Spinal cord (tissue), 10 donors: ENCODE results near the gene HK2. TPM values are rescaled to one million over a fixed set of nuclear protein-coding genes. Genes with fewer than 3 reads are reported as not detected.
"Not testable (repeated sequence)": the region's sequence is repeated elsewhere in the genome, so short reads cannot be mapped to it uniquely, and the experiment has no call there.

Experiments
- DNase-seq, 6 donors: peaks; one replicate each; pipeline versions ENCODE4 v3.0.0 to v3.0.0-alpha.2; 2013 to 2015; ENCODE audit warnings: low spot score in 6 of 6, low read depth in 4 of 6
- H3K27ac ChIP-seq: one replicate; pipeline ENCODE4 v1.5.1; 2013; ENCODE audit warnings: low read depth, low read length, control low read depth
- H3K27me3 ChIP-seq: one replicate; pipeline ENCODE4 v1.6.1; 2013; ENCODE audit warnings: low read length; ENCODE audit not compliant: control insufficient read depth, insufficient read depth
- H3K36me3 ChIP-seq: one replicate; pipeline ENCODE4 v1.6.1; 2013; ENCODE audit warnings: low read length; ENCODE audit not compliant: control insufficient read depth, insufficient read depth
- H3K4me1 ChIP-seq: one replicate; pipeline ENCODE4 v1.6.1; 2013; ENCODE audit warnings: low read length; ENCODE audit not compliant: control insufficient read depth, insufficient read depth
- H3K4me3 ChIP-seq: one replicate; pipeline ENCODE4 v1.5.1; 2013; ENCODE audit warnings: low read depth, low read length, control low read depth
- H3K9me3 ChIP-seq: one replicate; pipeline ENCODE4 v1.6.1; 2013; ENCODE audit warnings: low read length; ENCODE audit not compliant: control insufficient read depth, insufficient read depth
- WGBS: methylation state at CpG from one replicate; pipeline ENCODE4 v1.1.5; 2013; ENCODE audit warnings: missing lambda C conversion rate; ENCODE audit not compliant: insufficient coverage; 5-methylcytosine and 5-hydroxymethylcytosine counted together
- polyA plus RNA-seq, 2 donors: library from polyadenylated mRNA; unstranded; fragments of 120-200 nt; gene quantifications; one replicate each; pipeline ENCODE4 v1.2.1, GENCODE V29; 2013; ENCODE audit not compliant: insufficient read length in 2 of 2
- total RNA-seq, 2 donors: library from RNA; depleted of rRNA in 1 of 2; stranded (reverse); fragments of 120-200 nt in 1 of 2; fragments of >200 nt in 1 of 2; gene quantifications; one replicate each; pipeline versions ENCODE4 v1.2.3 to v1.2.4, GENCODE V29; 2013 to 2014
- donor health status: healthy.

HK2 gene
- total and polyA plus RNA-seq, 4 donors = 7.8 to 10.8 (median 10.3) TPM

DNA sequence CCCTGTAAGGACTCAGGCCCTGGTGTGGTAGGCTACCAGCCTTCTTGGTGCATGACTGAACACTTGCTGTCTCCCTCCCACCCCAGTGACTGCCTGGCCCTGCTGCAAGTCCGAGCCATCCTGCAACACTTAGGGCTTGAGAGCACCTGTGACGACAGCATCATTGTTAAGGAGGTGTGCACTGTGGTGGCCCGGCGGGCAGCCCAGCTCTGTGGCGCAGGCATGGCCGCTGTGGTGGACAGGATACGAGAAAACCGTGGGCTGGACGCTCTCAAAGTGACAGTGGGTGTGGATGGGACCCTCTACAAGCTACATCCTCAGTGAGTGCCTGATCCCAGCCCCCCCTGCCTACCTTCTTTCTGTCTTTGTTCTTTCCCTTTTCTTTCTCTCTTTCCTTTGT is 55.2 kb downstream of the HK2 start:
- no peak for DNase-seq
- Histone ChIP-seq H3K27me3 (no peaks in the 10 kb centered on the region), H3K27ac (no peak overlapping the region), H3K9me3 (no peaks in the 10 kb centered on the region), H3K36me3 (peaks cover 13% of the 10 kb centered on the region), H3K4me3 (no peak overlapping the region), H3K4me1 (no peaks in the 10 kb centered on the region)
- WGBS = 94% methylated on average over 9 of the region's 9 CpGs

GRCh38 chr2:74890711-74891110 is 56.8 kb downstream of the HK2 start:
- DNase-seq = no peak
- WGBS = 93% methylated on average over 8 of the region's 8 CpGs
- Histone ChIP-seq H3K36me3 (peaks cover 9% of the 10 kb centered on the region), H3K4me3 (no peak overlapping the region), H3K9me3 (no peaks in the 10 kb centered on the region), H3K4me1 (no peaks in the 10 kb centered on the region), H3K27me3 (no peaks in the 10 kb centered on the region), H3K27ac (no peak overlapping the region)

GRCh38 chr2:74891136-74891764 is 57.3 kb downstream of the HK2 start:
- H3K27ac ChIP-seq = no peak overlapping the region
- no peak overlapping the region for H3K4me3 ChIP-seq
- 76% methylated on average over 5 of the region's 7 CpGs for WGBS
- no peaks in the 10 kb centered on the region for H3K9me3 ChIP-seq
- H3K4me1 ChIP-seq = no peaks in the 10 kb centered on the region
- no peak for DNase-seq
- H3K36me3 ChIP-seq = peaks cover 9% of the 10 kb centered on the region
- H3K27me3 ChIP-seq = no peaks in the 10 kb centered on the region

- H3K27me3 ChIP-seq, H3K4me1 ChIP-seq, H3K36me3 ChIP-seq, DNase-seq, H3K4me3 ChIP-seq, H3K27ac ChIP-seq, H3K9me3 ChIP-seq: not testable (repeated sequence)
- no CpG with 5 or more reads among the region's 4 CpGs for WGBS
Observed at GRCh38 chr2:74891816-74892215, 57.9 kb downstream of the HK2 start.

- Histone ChIP-seq H3K4me3 (no peak overlapping the region), H3K27me3 (no peaks in the 10 kb centered on the region), H3K27ac (no peak overlapping the region), H3K36me3 (peaks cover 9% of the 10 kb centered on the region), H3K4me1 (no peaks in the 10 kb centered on the region), H3K9me3 (no peaks in the 10 kb centered on the region)
- DNase-seq = no peak
- 73% methylated on average over 4 of the region's 5 CpGs for WGBS
Observed at GRCh38 chr2:74892609-74893008, 58.7 kb downstream of the HK2 start.

DNA sequence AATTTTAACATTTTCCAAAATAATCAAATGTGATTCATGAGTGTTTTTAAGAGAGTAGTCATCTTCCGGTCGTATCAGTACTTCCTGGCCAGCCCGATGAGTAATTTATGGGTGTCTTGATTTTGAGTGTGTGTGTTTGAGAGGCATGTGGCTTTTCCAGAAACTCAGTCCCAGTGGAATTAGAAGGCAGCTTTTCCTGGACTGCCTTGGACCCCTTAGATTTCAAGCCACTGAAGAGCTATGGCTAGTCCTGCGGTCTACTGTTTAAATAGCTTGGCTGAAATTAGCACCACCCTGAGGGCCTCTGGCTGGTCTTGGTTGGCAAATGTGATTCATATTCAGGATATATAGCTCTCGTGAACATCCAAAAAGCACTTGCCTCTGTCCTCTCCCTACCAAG is 59.4 kb downstream of the HK2 start:
- 100% methylated on average over 4 of the region's 5 CpGs for WGBS
- peaks cover 9% of the 10 kb centered on the region for H3K36me3 ChIP-seq
- no peaks in the 10 kb centered on the region for H3K4me1 ChIP-seq
- H3K9me3 ChIP-seq = no peaks in the 10 kb centered on the region
- no peak for DNase-seq
- no peaks in the 10 kb centered on the region for H3K27me3 ChIP-seq
- H3K4me3 ChIP-seq = no peak overlapping the region
- no peak overlapping the region for H3K27ac ChIP-seq

GRCh38 chr2:74894272-74894981 is 60.5 kb downstream of the HK2 start:
- no peak for DNase-seq
- H3K4me3 ChIP-seq = no peak overlapping the region
- no peaks in the 10 kb centered on the region for H3K27me3 ChIP-seq
- H3K36me3 ChIP-seq = peaks cover 4% of the 10 kb centered on the region
- H3K9me3 ChIP-seq = no peaks in the 10 kb centered on the region
- H3K27ac ChIP-seq = no peak overlapping the region
- WGBS = 90% methylated on average over 2 of the region's 6 CpGs
- H3K4me1 ChIP-seq = no peaks in the 10 kb centered on the region

DNA sequence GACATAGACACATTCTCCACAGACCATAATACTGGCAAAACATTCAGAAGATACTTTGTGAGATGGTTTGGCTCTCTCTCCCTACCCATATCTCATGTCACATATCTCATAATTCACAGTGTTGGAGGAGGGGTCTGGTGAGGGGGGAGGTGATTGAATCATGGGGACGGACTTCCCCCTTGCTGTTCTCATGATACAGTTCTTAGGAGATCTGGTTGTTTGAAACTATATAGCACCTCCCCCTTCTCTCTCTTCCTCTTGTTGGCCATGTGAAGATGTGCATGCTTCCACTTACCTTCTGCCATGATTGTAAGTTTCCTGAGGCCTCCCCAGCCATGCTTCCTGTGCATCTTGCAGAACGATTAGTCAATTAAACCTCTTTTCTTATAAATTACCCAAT is 61.1 kb downstream of the HK2 start:
- Histone ChIP-seq H3K9me3 (no peaks in the 10 kb centered on the region), H3K27me3 (no peaks in the 10 kb centered on the region), H3K27ac (no peak overlapping the region), H3K36me3 (peaks cover 3% of the 10 kb centered on the region), H3K4me3 (no peak overlapping the region), H3K4me1 (no peaks in the 10 kb centered on the region)
- WGBS = no CpG with 5 or more reads among the region's 2 CpGs
- no peak for DNase-seq

DNA sequence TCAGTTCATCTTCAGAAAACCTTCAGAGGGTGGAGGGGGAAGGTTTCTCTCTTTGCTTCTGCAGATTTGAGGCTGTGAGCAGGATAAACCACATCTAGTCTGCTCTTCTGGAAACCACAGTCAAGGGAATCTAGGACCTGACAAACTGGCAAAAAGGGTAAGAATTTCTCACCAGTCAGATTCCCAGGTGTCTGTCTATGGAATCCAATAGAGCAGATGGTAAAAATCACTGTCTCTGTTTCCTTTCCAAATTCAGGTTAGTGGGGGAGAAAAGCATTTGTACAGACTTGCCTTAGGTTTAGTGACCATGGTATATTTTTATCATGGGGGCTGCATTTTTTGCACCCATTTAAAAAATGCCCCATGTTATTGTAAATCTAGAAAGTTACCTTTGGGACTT is 62.3 kb downstream of the HK2 start:
- H3K9me3 ChIP-seq = no peaks in the 10 kb centered on the region
- H3K4me1 ChIP-seq = no peaks in the 10 kb centered on the region
- DNase-seq = peak in 1 of 6 donors; percentile 3
- H3K36me3 ChIP-seq = no peaks in the 10 kb centered on the region
- no peak overlapping the region for H3K27ac ChIP-seq
- H3K4me3 ChIP-seq = no peak overlapping the region
- H3K27me3 ChIP-seq = no peaks in the 10 kb centered on the region

DNA sequence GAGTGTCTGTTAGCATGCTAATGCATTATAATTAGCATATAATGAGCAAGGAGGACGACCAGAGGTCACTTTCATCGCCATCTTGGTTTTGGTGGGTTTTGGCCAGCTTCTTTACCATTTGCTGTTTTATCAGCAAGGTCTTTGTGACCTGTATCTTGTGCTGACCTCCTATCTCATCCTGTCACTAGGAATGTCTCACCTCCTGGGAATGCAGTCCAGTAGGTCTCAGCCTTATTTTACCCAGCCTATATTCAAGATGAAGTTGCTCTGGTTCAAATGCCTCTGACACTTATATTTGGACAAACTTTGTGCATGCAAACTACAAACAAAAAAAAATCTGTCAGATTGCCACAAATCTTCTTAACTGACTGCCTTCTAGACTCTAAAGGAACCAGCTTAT is 66.3 kb downstream of the HK2 start:
- not testable (repeated sequence) for H3K36me3 ChIP-seq, H3K27me3 ChIP-seq, H3K27ac ChIP-seq, DNase-seq, H3K4me3 ChIP-seq, H3K4me1 ChIP-seq, H3K9me3 ChIP-seq
- 100% methylated on average over 1 of the region's 2 CpGs for WGBS
